Activated CD4-positive, alpha-beta memory T cell treated with anti-CD3 and anti-CD28 coated beads, Interleukin-2, amount 10 ng/mL, durations not matched to agents 7 days and 5 days (primary cell): ENCODE measurements around the gene DNAH11. TPM values are rescaled to one million over a fixed set of nuclear protein-coding genes. Genes with fewer than 3 reads are reported as not detected.
A peak's percentile ranks its signal among the peaks of the same experiment; 100 is the strongest.
"Not testable (repeated sequence)": the region's sequence is repeated elsewhere in the genome, so short reads cannot be mapped to it uniquely, and the experiment has no call there.

Experiments
- CTCF ChIA-PET: fragments of 350-600 bp; sonication (Branson Sonifier 250); formaldehyde crosslinking; loops from one replicate; lab custom pipeline; 2021; ENCODE audit warnings: antibody characterized with exemption, inconsistent platforms; lab: Charles Lee
- POLR2A ChIA-PET: fragments of 350-600 bp; sonication (Branson Sonifier 250); formaldehyde crosslinking; loops from one replicate; lab custom pipeline; 2021; ENCODE audit warnings: antibody characterized with exemption; lab: Charles Lee
- DNase-seq: peaks from one replicate; pipeline ENCODE4 v3.0.0-alpha.2; 2020
- H3K27ac Mint-ChIP-seq: one replicate; pipeline ENCODE4 v1.8.0; 2021; ENCODE audit warnings: mild to moderate bottlenecking, mixed read lengths
- H3K27me3 Mint-ChIP-seq: one replicate; pipeline ENCODE4 v1.8.0; 2021; ENCODE audit warnings: mixed read lengths
- H3K36me3 Mint-ChIP-seq: one replicate; pipeline ENCODE4 v1.8.0; 2021; ENCODE audit warnings: low read depth, mixed read lengths
- H3K4me1 Mint-ChIP-seq: one replicate; pipeline ENCODE4 v1.8.0; 2021; ENCODE audit warnings: mixed read lengths
- H3K4me3 Mint-ChIP-seq: one replicate; pipeline ENCODE4 v1.8.0; 2021; ENCODE audit warnings: mild to moderate bottlenecking, mixed read lengths
- H3K9me3 Mint-ChIP-seq: one replicate; pipeline ENCODE4 v1.8.0; 2021; ENCODE audit warnings: mixed read lengths
- total RNA-seq, 2 experiments: library from RNA; stranded (reverse); gene quantifications; one replicate each; pipeline ENCODE4 v1.2.3, GENCODE V29; 2021

The DNAH11 gene
- total RNA-seq, 2 experiments from 2014 or later, result 2.1 to 2.2 TPM

DNA sequence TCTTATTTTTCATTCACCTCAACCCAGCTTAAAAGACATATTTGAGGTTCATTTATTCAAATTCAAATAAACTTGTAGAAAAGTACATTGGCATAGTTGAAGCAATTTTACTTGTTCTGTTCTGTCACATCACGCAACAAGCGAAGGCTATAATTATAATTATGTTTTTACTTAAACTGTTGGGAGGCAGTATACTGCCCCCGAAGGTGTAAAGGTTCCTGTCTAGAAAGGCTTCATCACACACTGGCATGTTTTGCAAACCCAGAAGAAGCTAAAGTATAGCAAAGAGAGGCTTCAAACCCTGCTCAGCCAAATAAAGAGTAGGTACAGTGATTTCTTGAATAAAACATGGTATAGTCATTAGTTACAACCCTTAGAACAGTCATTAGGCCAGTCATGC is 340.2 kb downstream of the DNAH11 start:
- no peaks in the 10 kb centered on the region for H3K27me3 Mint-ChIP-seq
- H3K4me3 Mint-ChIP-seq, result no peak overlapping the region
- no peaks in the 10 kb centered on the region for H3K9me3 Mint-ChIP-seq
- POLR2A ChIA-PET, result interaction anchor here (1.0 kb wide), 1 partner anchor 15 kb away, joined by 3 read pairs; no protein-coding TSS in a partner anchor
- H3K4me1 Mint-ChIP-seq, result no peaks in the 10 kb centered on the region
- H3K36me3 Mint-ChIP-seq, result no peaks in the 10 kb centered on the region
- no peak for DNase-seq
- CTCF ChIA-PET, result no interaction called here
- H3K27ac Mint-ChIP-seq, result no peak overlapping the region

DNA sequence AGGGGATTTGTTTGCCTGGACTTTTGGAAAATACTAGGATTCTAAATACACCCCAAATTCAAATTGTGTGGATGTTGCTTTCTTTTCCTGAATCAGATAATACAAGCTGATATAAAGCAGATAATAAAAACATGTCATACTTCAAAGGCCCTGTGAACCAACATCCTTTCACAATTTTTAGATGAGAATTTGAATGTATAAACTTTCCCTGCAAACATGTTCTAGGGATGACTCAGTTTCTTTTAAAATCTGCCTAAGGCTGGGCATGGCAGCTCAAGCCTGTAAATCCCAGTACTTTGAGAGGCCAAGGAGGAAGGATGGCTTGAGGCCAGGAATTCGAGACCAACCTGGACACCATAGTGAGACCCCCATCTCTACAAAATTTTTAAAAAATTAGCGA is 340.7 kb downstream of the DNAH11 start:
- H3K4me1 Mint-ChIP-seq, H3K27me3 Mint-ChIP-seq, CTCF ChIA-PET, H3K36me3 Mint-ChIP-seq, POLR2A ChIA-PET, H3K27ac Mint-ChIP-seq, H3K4me3 Mint-ChIP-seq, H3K9me3 Mint-ChIP-seq, DNase-seq: not testable (repeated sequence)

DNA sequence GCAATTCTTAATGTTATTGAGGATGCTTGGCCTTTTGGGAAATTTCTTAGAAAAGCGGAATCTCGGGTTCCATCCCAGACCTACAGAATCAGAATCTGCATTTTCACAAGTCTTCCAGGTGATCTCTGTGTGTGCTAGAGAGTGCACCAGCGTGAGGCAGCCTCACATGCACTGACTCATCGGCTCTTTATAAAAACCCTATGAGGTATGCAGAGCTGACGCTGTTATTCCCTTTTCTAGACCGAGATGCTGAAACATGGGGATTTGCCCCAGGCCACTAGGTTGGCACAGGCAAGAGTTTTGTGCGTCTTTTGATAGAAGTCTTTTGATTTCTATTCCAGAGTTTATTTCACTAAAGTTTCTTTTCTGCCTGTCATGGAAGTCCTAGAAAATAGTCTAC is 341.7 kb downstream of the DNAH11 start:
- H3K27me3 Mint-ChIP-seq, result no peaks in the 10 kb centered on the region
- H3K4me1 Mint-ChIP-seq, result no peaks in the 10 kb centered on the region
- no peaks in the 10 kb centered on the region for H3K9me3 Mint-ChIP-seq
- no peaks in the 10 kb centered on the region for H3K36me3 Mint-ChIP-seq
- no peak for DNase-seq
- CTCF ChIA-PET, result no interaction called here
- no peak overlapping the region for H3K27ac Mint-ChIP-seq
- POLR2A ChIA-PET, result no interaction called here
- no peak overlapping the region for H3K4me3 Mint-ChIP-seq

DNA sequence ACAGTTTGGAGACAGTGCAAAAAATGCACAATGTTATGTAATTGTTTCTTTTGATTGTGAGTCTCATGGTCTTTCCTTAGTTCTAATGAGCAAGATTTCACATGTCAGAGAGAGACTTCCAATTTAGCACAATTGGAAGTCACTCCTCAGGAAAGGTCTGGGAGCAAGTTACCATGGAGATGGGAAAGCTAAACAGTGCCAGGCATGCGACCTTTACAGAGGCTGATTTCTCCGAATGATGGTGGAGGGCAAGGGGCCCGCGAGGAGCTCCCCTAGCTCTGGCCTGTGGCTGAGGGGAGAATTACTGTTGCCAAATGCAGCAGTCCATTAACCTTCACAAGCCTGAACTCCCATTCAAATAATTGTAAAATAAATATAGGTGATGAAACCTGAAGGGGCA is 343.6 kb downstream of the DNAH11 start:
- Mint-ChIP-seq H3K9me3 (no peaks in the 10 kb centered on the region), H3K27me3 (no peaks in the 10 kb centered on the region), H3K4me3 (no peak overlapping the region), H3K27ac (no peak overlapping the region), H3K4me1 (no peaks in the 10 kb centered on the region), H3K36me3 (no peaks in the 10 kb centered on the region)
- DNase-seq, result no peak
- CTCF ChIA-PET, result no interaction called here
- POLR2A ChIA-PET, result no interaction called here

DNA sequence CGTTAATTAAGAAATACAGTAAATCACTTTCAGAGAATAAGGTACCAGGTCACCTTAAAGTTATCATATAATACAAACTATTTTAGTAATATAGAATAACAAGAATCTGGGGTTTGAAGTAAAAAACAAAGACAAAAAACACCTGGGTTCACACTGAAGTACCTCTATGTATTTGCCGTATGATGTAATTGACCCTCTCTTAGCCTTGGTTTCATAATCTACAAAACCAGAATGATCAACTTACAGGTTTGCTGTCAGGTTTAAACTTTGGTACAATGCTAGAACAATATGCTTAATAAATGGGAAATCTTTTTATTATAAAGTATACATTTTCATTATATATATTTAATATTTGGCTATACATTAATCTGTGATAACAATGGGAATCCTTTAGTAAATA is 344.5 kb downstream of the DNAH11 start:
- no peaks in the 10 kb centered on the region for H3K4me1 Mint-ChIP-seq
- CTCF ChIA-PET, result no interaction called here
- H3K9me3 Mint-ChIP-seq, result no peaks in the 10 kb centered on the region
- POLR2A ChIA-PET, result no interaction called here
- no peaks in the 10 kb centered on the region for H3K27me3 Mint-ChIP-seq
- no peak overlapping the region for H3K4me3 Mint-ChIP-seq
- no peak overlapping the region for H3K27ac Mint-ChIP-seq
- H3K36me3 Mint-ChIP-seq, result no peaks in the 10 kb centered on the region
- DNase-seq, result no peak

DNA sequence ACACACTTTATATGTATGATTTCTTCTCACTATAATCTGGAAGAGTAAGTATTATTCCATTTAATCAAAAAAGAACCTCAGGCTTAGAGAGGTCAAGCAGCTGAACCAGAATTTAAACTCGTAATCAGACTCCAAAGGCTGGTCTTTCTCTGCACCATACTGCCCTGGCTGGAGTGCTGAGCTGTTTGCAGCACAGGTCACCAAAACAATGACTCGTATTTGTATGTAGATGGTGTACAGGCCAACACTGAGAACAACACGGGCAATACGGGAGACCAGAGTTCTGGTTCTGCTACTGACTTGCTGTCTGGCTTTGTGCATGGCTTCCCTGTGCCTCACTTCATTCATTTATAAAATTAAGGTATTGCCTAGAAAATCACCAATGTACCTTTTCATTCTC is 344.9 kb downstream of the DNAH11 start:
- Mint-ChIP-seq H3K4me1 (no peaks in the 10 kb centered on the region), H3K36me3 (peaks cover 2% of the 10 kb centered on the region), H3K4me3 (no peak overlapping the region), H3K27me3 (no peaks in the 10 kb centered on the region), H3K27ac (no peak overlapping the region), H3K9me3 (no peaks in the 10 kb centered on the region)
- POLR2A ChIA-PET, result no interaction called here
- CTCF ChIA-PET, result no interaction called here
- DNase-seq, result no peak

DNA sequence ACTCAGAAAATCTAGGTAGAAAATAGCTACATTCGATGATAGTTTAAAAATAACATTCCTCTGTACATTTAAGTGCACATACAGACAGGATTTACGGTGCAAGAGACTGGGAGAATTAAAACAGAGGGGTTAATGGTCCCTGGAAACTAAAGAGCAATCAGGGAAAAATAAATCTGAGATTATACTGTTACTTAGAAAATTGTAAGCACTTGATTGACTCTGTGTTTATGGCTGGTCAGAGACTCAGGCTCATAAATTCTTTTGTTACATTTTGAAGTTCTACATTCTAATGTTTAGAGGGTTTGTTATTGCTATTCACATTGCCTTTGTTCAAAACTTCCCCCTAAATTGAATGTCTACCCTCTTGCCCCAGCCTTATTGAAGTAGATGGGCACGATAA is 348.5 kb downstream of the DNAH11 start:
- CTCF ChIA-PET, result no interaction called here
- POLR2A ChIA-PET, result no interaction called here
- DNase-seq, result no peak
- Mint-ChIP-seq H3K27me3 (no peaks in the 10 kb centered on the region), H3K4me1 (no peaks in the 10 kb centered on the region), H3K9me3 (no peaks in the 10 kb centered on the region), H3K4me3 (no peak overlapping the region), H3K36me3 (peaks cover 2% of the 10 kb centered on the region), H3K27ac (no peak overlapping the region)

DNA sequence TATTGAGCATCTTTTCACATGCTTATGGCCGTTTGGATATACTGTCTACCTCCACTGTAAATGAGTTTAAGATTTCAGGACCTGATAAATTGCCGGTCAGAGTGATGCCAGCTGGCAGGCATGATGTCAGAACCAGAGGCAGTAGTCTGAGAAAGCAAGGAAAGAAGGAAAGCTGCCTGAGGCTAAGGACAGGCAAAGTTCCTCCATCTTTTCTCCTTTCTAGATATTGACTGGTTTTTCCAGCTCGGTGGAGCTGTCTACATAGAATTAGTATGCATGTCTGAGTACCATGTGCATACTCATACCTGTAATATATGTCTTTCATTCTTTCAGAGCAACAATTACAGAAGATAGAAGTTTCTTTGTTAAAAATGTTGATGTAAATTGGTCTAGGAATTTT is 350.6 kb downstream of the DNAH11 start:
- POLR2A ChIA-PET, result no interaction called here
- Mint-ChIP-seq H3K4me3 (no peak overlapping the region), H3K27me3 (no peaks in the 10 kb centered on the region), H3K9me3 (no peaks in the 10 kb centered on the region), H3K4me1 (peaks cover 12% of the 10 kb centered on the region), H3K27ac (no peak overlapping the region), H3K36me3 (peaks cover 9% of the 10 kb centered on the region)
- CTCF ChIA-PET, result no interaction called here
- DNase-seq, result no peak

DNA sequence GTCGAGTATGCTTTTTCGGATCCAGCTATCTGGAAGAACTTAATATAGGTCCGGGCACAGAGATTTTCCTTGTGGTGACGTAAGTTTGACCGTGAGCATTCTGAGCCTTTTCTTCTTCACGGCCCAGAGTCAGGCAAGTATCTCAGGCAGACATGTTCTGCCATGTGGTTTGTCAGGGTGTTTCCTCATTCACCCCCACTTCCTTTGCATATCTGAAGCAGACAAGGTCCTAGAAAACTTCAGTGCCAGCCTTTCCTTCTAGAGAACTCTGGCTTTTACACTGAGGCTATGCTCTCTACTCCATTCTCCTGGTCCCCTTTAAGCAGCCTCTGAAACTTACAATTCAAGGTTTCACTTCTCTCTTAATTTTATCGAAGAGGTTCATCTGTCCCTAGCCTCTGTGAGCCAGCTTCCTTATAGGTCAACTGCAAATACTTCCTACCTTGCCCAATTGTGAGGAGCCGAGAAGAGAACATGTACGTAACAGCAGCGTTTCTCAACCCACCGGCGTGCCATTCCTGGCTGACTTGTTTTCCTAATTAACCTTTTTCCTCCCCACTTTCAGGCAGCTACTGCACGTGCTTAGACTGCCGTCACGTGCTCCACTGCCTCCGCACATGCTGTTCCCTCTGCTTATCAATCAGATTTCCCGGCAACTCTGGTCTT is 355.6 kb downstream of the DNAH11 start:
- peaks cover 21% of the 10 kb centered on the region for H3K4me1 Mint-ChIP-seq
- POLR2A ChIA-PET, result interaction anchor here (1.1 to 2.3 kb wide), 2 partner anchors 44 to 47 kb away, joined by 4 to 13 read pairs; partner anchors contain the start of gene CDCA7L
- H3K9me3 Mint-ChIP-seq, result no peaks in the 10 kb centered on the region
- peak overlapping the region; percentile 93 for H3K27ac Mint-ChIP-seq
- H3K27me3 Mint-ChIP-seq, result no peaks in the 10 kb centered on the region
- CTCF ChIA-PET, result interaction anchor here (0.5 to 1.1 kb wide), 2 partner anchors 32 to 47 kb away, joined by 3 read pairs; partner anchors contain the start of gene CDCA7L
- H3K36me3 Mint-ChIP-seq, result peaks cover 31% of the 10 kb centered on the region
- peak; percentile 33 for DNase-seq
- peak overlapping the region; percentile 69 for H3K4me3 Mint-ChIP-seq

DNA sequence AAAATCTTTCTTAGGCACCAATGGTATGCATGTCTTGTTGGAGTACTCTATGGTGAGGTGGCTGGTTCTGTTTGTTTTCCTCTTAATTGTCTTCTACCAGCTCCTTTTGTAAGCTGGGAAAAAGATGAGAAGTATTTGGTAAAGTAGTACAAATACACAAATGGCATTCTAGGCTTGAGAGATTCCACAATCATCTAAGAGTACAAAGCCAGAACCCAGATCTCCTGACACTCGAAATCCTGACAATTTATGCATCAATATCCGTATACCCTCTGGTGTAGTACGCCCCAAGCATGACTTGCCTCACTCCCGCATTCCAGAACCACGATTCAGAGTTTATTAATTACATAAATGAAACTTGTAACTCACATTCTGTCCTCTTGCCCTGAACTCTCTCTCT is 359.4 kb downstream of the DNAH11 start:
- ChIA-PET POLR2A (no interaction called here), CTCF (no interaction called here)
- no peaks in the 10 kb centered on the region for H3K27me3 Mint-ChIP-seq
- H3K36me3 Mint-ChIP-seq, result peaks cover 55% of the 10 kb centered on the region
- H3K4me3 Mint-ChIP-seq, result no peak overlapping the region
- no peak overlapping the region for H3K27ac Mint-ChIP-seq
- no peaks in the 10 kb centered on the region for H3K9me3 Mint-ChIP-seq
- DNase-seq, result no peak
- peaks cover 19% of the 10 kb centered on the region for H3K4me1 Mint-ChIP-seq

DNA sequence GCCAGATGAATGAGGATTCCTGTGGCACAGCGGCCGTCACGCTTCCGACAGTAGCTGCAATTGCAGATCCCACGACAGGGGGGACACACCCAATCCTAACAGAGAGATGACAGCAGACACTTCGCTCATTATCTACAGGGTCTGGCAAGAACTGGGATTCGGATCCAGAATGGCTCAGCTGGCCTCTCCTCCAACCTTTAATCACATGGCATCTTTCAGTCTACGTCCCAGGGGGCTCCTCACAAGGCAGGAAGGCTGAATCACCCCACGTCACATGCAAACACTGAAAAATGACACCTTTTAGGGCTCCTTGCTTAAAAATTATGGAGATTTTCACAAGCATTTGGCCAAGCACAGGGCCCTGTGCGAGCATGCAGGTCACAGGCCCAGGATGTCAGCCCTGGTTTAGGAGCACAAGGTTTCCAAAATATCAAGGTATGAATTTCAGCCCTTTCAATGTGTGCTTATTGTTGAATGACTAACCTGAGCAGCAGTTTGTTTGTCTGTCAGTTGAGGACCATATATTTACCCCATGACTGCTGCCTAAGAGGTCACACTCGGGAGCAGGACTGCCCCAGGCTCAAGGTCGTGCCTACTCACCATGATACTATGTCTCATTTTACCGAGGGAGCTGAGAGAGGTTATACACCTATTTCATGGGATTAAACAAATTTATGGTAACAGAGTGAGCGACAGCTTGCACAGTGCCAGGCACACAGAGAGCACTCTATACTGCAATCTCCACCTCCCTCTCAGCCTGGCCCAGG is 360.4 kb downstream of the DNAH11 start:
- H3K36me3 Mint-ChIP-seq, result peaks cover 52% of the 10 kb centered on the region
- H3K9me3 Mint-ChIP-seq, result no peaks in the 10 kb centered on the region
- no peak for DNase-seq
- H3K4me3 Mint-ChIP-seq, result no peak overlapping the region
- H3K27ac Mint-ChIP-seq, result no peak overlapping the region
- H3K4me1 Mint-ChIP-seq, result peaks cover 11% of the 10 kb centered on the region
- ChIA-PET POLR2A (no interaction called here), CTCF (no interaction called here)
- H3K27me3 Mint-ChIP-seq, result no peaks in the 10 kb centered on the region

DNA sequence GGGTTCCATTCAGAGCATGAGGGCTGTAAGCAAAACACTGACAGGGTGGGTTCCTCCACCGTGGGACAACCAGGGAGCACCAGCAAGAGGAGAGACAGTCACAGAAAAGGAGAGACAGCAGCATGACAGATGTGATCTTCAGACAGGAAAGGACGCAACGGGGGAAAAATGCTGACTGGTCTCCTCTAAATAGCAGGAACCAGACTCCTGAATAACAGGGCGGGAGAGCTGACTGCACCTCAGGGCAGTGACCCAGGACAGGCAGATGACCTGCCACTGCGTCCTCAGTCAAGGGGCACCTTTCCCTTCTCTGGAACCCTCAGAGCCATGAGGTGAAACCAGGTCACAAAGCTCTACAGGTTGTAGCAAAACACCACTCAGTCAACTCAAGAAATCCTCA is 365.9 kb downstream of the DNAH11 start:
- CTCF ChIA-PET, result no interaction called here
- Mint-ChIP-seq H3K27ac (no peak overlapping the region), H3K4me3 (no peak overlapping the region), H3K9me3 (no peaks in the 10 kb centered on the region), H3K4me1 (no peaks in the 10 kb centered on the region), H3K36me3 (peaks cover 36% of the 10 kb centered on the region), H3K27me3 (no peaks in the 10 kb centered on the region)
- DNase-seq, result no peak
- POLR2A ChIA-PET, result no interaction called here

DNA sequence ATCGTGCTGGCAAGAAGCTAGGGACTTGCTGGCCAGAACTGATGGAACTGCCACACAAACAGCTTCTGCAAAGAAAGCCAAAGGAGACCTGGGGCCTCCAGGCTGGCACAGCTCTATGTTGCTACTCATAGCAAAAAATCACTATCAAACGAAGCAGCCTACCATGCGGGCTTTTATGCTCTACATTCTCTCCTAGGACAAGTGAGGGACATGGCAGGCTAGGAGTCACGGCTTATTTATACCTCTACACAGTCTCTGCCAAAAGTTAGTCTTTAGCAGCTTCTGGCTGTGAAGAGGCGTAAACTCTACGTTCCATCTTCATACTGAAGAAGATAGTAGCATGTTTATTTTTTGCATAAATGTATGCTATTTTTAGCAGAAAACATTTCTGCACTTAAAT is 367.4 kb downstream of the DNAH11 start:
- Mint-ChIP-seq H3K36me3 (peaks cover 39% of the 10 kb centered on the region), H3K4me3 (no peak overlapping the region), H3K9me3 (no peaks in the 10 kb centered on the region), H3K4me1 (no peaks in the 10 kb centered on the region), H3K27me3 (no peaks in the 10 kb centered on the region), H3K27ac (no peak overlapping the region)
- ChIA-PET POLR2A (no interaction called here), CTCF (no interaction called here)
- no peak for DNase-seq
